GM12878 (cell line): Measurements from ENCODE around the gene WDR19. TPM values are rescaled to one million over a fixed set of nuclear protein-coding genes. Genes with fewer than 3 reads are reported as not detected.

ENCODE experiments used
- POLR2AphosphoS2 ChIP-seq: IDR thresholded peaks from 2 replicates; pipeline ENCODE4 v1.6.1; 2011; ENCODE audit warnings: low read depth, mild to moderate bottlenecking, low read length, improper control_type of control experiment, moderate library complexity
- RAD51 ChIP-seq: fragments of 450-650 bp; IDR thresholded peaks from 2 replicates; pipeline ENCODE4 v1.6.1; 2016; ENCODE audit warnings: moderate library complexity, mild to moderate bottlenecking, inconsistent platforms
- ZBED1 ChIP-seq: IDR thresholded peaks from 2 replicates; pipeline ENCODE4 v1.6.1; 2016; ENCODE audit warnings: borderline replicate concordance
- ZBTB33 ChIP-seq: fragments of 450-650 bp; IDR thresholded peaks from 2 replicates; pipeline ENCODE4 v1.6.1; 2017; ENCODE audit warnings: mild to moderate bottlenecking
- ZNF384 ChIP-seq: IDR thresholded peaks from 2 replicates; pipeline ENCODE4 v1.6.1; 2012; ENCODE audit warnings: low read depth, mild to moderate bottlenecking, low read length, improper control_type of control experiment, borderline replicate concordance
- ZZZ3 ChIP-seq: IDR thresholded peaks from 2 replicates; pipeline ENCODE4 v1.6.1; 2011; ENCODE audit warnings: low read depth; ENCODE audit not compliant: control insufficient read depth, insufficient read length
- polyA plus RNA-seq, 11 experiments: library from polyadenylated mRNA; depleted of rRNA in 4 of 11; unstranded in 6 of 11; stranded (reverse) in 5 of 11; fragments of >200 nt; fragmentation: Nextera tagmentation in 4 of 11; fragmentation: Illumina TruSeq in 1 of 11; extraction: Ambion mirVana in 4 of 11; extraction: Trizol in 1 of 11; gene quantifications; 1 replicate in 1 of 11; 2 replicates in 10 of 11; pipeline versions ENCODE4 v1.2.1 to v1.2.3, GENCODE V29; 2011 to 2016; ENCODE audit warnings: inconsistent platforms in 2 of 11, missing spikeins in 2 of 11, low read depth in 1 of 11
- total RNA-seq, 4 experiments: library from RNA; depleted of rRNA in 3 of 4; stranded (reverse); fragments of >200 nt in 3 of 4; fragmentation: Illumina TruSeq in 1 of 4; extraction: Trizol in 1 of 4; gene quantifications; 2 replicates each; pipeline versions ENCODE4 v1.2.1 to v1.2.3, GENCODE V29; 2013 to 2021
- TF ChIP-seq, protein P1 (sequence below): fragments of 450-650 bp; formaldehyde crosslinking; IDR thresholded peaks from 2 replicates; pipeline ENCODE4 v1.4.0; 2022; ENCODE audit warnings: mild to moderate bottlenecking, moderate library complexity

Gene WDR19
- total and polyA plus RNA-seq, 10 of the 15 experiments (the other 5 are each of a cell fraction or from before 2014, with no cell fraction given), result 3.5 to 15.4 (median 7.3) TPM

GRCh38 chr4:39181905-39182638, at the start of gene WDR19 (continued):
- TF ChIP-seq ZBTB33 (no peak), RAD51 (peak; percentile 92), ZZZ3 (no peak), ZBED1 (no peak), ZNF384 (peak; percentile 58; the same call in 1 of the 2 replicates), POLR2AphosphoS2 (no peak)
- TF ChIP-seq, protein P1, sequence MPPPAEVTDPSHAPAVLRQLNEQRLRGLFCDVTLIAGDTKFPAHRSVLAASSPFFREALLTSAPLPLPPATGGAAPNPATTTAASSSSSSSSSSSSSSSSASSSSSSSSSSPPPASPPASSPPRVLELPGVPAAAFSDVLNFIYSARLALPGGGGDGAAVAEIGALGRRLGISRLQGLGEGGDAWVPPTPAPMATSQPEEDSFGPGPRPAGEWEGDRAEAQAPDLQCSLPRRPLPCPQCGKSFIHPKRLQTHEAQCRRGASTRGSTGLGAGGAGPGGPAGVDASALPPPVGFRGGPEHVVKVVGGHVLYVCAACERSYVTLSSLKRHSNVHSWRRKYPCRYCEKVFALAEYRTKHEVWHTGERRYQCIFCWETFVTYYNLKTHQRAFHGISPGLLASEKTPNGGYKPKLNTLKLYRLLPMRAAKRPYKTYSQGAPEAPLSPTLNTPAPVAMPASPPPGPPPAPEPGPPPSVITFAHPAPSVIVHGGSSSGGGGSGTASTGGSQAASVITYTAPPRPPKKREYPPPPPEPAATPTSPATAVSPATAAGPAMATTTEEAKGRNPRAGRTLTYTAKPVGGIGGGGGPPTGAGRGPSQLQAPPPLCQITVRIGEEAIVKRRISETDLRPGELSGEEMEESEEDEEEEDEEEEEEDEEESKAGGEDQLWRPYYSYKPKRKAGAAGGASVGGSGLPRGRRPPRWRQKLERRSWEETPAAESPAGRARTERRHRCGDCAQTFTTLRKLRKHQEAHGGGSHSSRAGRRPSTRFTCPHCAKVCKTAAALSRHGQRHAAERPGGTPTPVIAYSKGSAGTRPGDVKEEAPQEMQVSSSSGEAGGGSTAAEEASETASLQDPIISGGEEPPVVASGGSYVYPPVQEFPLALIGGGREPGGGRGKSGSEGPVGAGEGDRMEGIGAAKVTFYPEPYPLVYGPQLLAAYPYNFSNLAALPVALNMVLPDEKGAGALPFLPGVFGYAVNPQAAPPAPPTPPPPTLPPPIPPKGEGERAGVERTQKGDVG (CRISPR knock-in tag), result no peak
